ENCODE data around the gene SPESP1. TPM values are rescaled to one million over a fixed set of nuclear protein-coding genes. Genes with fewer than 3 reads are reported as not detected.

The SPESP1 gene
- total RNA-seq, 1 donor from 2014 or later = 2.1 TPM

- no peak for TF ChIP-seq CTCF (conservative IDR thresholded peaks at IDR 0.05; ENCODE audit: low read depth, low read length)
- DNase-seq (ENCODE audit: low read depth) = no peak
- H3K4me3 ChIP-seq (ENCODE audit: low read depth, low read length) = no peak overlapping the region
These were observed 60.7 kb downstream of the SPESP1 start for GRCh38 chr15:68990992-68991500.

DNA sequence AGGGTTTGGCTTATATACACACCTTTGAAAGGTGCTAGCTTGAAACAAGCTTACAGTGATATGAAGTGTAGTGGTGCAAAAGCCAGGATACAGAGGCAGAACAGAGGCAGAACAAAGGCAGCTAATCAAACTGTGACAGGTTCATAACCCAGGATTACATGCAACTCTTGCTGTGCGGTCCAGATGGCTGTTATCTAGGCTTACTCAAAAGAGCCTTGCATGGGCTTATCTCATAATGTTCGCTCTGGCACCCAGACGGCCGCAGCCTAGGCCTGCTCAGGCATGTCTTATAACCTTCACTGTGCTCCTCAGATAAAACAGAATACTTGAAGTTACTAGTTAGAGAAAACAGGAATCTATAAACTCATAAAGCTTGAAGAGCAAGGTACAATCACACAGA, 61.4 kb downstream of the SPESP1 start:
- DNase-seq (ENCODE audit: low read depth) = no peak
- no peak overlapping the region for H3K4me3 ChIP-seq (ENCODE audit: low read depth, low read length)
- TF ChIP-seq CTCF (conservative IDR thresholded peaks at IDR 0.05; ENCODE audit: low read depth, low read length) = no peak

- no peak for DNase-seq (ENCODE audit: low read depth)
- no peak for TF ChIP-seq CTCF (conservative IDR thresholded peaks at IDR 0.05; ENCODE audit: low read depth, low read length)
- H3K4me3 ChIP-seq (ENCODE audit: low read depth, low read length) = no peak overlapping the region
These were observed 62.4 kb downstream of the SPESP1 start for GRCh38 chr15:68992696-68993095.

- TF ChIP-seq CTCF (conservative IDR thresholded peaks at IDR 0.05; ENCODE audit: low read depth, low read length) = no peak
- no peak for DNase-seq (ENCODE audit: low read depth)
- no peak overlapping the region for H3K4me3 ChIP-seq (ENCODE audit: low read depth, low read length)
These were observed 63.0 kb downstream of the SPESP1 start for GRCh38 chr15:68993276-68993675.

- DNase-seq (ENCODE audit: low read depth) = no peak
- no peak for TF ChIP-seq CTCF (conservative IDR thresholded peaks at IDR 0.05; ENCODE audit: low read depth, low read length)
These were observed 63.8 kb downstream of the SPESP1 start for GRCh38 chr15:68994149-68994548.

DNA sequence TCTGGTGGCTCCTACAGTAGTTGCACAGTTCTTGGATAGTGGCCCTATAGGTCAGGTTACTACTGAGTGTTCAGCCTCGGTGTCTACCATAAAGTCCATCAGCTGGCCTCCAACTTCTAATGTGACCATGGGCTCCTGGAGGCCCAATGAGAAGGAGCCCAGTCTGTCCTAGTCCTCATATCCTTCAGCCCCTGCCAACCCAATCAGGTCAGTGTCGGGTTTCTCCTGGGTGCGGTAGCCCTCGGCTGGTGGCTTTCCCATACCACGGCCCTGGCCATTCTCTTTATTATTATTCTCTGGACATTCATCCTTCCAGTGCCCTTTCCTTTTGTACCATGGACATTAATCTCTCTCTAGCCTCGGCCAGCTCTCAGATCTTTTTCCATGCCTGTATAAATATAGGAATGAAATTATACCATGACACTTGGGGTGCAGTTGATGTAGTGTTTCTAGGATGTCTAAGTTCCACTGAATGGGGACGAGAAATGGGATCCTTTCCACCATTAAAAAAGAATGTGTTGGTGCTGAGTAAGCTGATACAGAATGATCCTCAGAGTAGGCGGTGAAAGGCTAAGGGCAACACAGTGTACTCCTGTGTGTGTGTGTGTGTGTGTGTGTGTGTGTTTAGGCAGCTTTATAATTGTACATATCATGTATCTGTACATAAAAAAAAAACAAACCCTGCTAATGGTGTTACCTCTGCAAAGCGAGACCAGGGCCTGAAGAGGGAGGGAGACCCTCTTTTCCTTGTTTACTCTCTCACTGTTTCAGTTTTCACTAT, 64.8 kb downstream of the SPESP1 start:
- H3K4me3 ChIP-seq (ENCODE audit: low read depth, low read length) = no peak overlapping the region
- no peak for TF ChIP-seq CTCF (conservative IDR thresholded peaks at IDR 0.05; ENCODE audit: low read depth, low read length)
- DNase-seq (ENCODE audit: low read depth) = no peak

More at GRCh38 chr15:68994149-68994548, 63.8 kb downstream of the SPESP1 start:
- H3K4me3 ChIP-seq (ENCODE audit: low read depth, low read length) = no peak overlapping the region

Other genes with a start within 250 kb of the SPESP1 start
- 65.8 and 99.5 TPM in 2 replicates for gene ANP32A, start 109.6 kb upstream of the SPESP1 start, total RNA-seq
- gene NOX5, start 84.2 kb downstream of the SPESP1 start, total RNA-seq = under 0.01 and 0.06 TPM in 2 replicates
- 12.7 and 17.7 TPM in 2 replicates for gene GLCE, start 230.1 kb downstream of the SPESP1 start, total RNA-seq